GM12873 (cell line): ENCODE data around the gene SLC2A4.
A peak's percentile ranks its signal among the peaks of the same experiment; 100 is the strongest.

Experiments
- TF ChIP-seq, protein P1 (sequence below): IDR thresholded peaks from 2 replicates; pipeline ENCODE4 v1.5.1; 2012; ENCODE audit warnings: low read depth, mild to moderate bottlenecking, moderate library complexity, low read length, control low read depth; ENCODE audit not compliant: insufficient read depth; ENCODE audit errors: missing control alignments

The SLC2A4 gene

GRCh38 chr17:7250695-7251627 lies 30.6 kb upstream of the SLC2A4 start:
- TF ChIP-seq, protein P1, sequence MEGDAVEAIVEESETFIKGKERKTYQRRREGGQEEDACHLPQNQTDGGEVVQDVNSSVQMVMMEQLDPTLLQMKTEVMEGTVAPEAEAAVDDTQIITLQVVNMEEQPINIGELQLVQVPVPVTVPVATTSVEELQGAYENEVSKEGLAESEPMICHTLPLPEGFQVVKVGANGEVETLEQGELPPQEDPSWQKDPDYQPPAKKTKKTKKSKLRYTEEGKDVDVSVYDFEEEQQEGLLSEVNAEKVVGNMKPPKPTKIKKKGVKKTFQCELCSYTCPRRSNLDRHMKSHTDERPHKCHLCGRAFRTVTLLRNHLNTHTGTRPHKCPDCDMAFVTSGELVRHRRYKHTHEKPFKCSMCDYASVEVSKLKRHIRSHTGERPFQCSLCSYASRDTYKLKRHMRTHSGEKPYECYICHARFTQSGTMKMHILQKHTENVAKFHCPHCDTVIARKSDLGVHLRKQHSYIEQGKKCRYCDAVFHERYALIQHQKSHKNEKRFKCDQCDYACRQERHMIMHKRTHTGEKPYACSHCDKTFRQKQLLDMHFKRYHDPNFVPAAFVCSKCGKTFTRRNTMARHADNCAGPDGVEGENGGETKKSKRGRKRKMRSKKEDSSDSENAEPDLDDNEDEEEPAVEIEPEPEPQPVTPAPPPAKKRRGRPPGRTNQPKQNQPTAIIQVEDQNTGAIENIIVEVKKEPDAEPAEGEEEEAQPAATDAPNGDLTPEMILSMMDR: no peak

GRCh38 chr17:7251661-7252175 lies 29.8 kb upstream of the SLC2A4 start, which contains the start of gene CTDNEP1:
Gene CTDNEP1, minus strand, starts transcription at chr17:7251734. Its CDS starts 438 bp downstream, at chr17:7251296.
- TF ChIP-seq, protein P1: no peak

DNA sequence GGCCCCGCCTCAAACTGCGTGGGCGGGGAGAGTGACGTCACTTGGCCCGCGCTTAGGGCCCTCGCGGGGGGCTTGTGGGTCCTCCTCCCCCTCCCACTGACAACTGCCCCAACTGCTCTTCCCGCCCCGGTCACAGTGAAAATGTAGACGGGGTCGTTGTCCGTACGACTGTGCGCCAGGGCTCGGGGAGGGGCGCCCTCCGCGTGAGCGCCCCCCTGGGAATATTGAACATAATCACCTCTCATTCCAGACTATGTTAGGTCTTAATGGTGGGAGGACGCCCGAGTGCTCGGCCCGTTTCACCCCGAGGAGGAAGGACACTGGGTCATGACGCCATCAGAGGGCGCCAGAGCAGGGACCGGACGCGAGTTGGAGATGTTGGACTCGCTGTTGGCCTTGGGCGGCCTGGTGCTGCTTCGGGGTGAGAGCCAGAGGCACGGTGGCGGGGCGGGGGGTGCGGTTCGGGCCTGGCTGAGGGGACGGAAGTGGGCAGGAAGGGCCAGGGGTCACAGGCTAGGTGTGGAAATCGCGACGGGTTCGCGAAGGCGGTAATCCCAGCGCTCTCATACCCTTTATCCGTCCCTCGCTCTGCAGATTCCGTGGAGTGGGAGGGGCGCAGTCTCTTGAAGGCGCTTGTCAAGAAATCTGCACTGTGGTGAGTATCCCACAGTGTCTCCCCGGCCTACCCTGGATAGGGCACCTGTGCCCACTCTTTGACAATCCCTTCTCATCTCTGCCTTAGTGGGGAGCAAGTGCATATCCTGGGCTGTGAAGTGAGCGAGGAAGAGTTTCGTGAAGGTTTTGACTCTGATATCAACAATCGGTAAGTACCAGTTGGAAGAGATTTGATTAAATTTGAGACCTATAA lies 29.1 kb upstream of the SLC2A4 start, which contains the start of gene ELP5:
Gene ELP5 (plus strand): TSS at position 40 of the 868 bp plus-strand sequence. CDS start 336 bp downstream, at position 376.
- TF ChIP-seq, protein P1: peak; percentile 35

DNA sequence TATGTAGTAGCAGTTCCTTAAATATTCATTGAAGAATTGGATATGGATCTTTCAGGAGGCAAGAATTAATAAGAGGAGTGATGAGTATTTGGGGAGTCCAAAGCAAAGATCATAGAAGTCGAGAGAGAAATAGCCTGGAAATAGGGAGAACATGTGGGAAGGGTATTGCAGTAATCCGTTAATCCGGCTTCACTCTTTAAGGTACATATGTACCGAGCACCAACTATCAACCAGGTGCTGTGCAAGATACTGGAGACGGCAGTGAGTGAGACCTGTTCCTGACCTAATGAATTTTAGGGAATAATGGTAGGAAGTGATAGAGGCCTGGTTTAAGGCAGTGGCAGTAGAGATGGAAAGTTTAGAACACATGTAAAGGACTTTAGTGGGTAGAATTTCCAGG lies 28.4 kb upstream of the SLC2A4 start:
- TF ChIP-seq, protein P1: no peak

DNA sequence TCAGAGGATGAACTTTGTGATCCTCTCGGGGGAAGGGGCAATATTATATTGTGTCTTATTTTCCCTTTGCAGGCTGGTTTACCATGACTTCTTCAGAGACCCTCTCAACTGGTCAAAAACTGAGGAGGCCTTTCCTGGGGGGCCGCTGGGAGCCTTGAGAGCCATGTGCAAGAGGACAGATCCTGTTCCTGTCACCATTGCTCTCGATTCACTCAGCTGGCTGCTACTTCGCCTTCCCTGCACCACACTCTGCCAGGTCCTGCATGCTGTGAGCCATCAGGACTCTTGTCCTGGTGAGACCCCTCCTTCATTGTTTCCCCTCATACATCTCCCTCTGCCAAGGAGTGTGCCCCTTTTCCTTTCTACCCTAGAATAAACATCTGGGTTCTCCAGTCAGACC lies 27.0 kb upstream of the SLC2A4 start:
- TF ChIP-seq, protein P1: no peak

DNA sequence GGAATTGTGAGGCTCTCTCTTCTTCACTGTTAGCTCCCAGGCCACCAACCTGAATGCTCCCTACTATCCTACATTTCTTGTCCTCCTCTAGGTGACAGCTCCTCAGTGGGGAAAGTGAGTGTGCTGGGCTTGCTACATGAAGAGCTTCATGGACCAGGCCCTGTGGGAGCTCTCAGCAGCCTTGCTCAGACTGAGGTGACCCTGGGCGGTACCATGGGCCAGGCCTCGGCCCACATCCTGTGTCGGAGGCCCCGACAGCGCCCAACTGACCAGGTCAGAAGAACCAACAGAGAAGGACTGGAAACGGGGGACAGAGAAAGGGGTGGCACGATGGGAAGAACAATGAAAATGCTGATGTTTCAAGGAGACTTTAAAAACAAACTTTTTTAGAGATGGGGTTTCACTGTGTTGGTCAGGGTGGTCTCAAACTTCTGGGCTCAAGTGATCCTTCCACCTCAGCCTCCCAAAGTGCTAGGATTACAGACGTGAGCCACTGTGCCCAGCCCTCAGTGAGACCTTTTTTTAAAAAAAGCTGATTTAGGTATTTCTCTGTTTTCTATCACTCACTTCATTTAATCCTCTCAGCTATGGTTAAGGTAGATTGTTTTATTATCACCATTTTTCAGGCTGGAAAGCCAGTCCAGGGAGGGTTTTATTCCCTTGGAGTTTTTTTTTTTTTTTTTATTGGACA lies 24.6 kb upstream of the SLC2A4 start:
- TF ChIP-seq, protein P1: no peak
